RWPE2 (cell line): ENCODE results near the gene TLE5.
A peak's percentile ranks its signal among the peaks of the same experiment; 100 is the strongest.

Experiments
- ATAC-seq: fragments of 200-7000 bp; cut with Tn5 transposase; 3 replicates; pipeline ENCODE4 v1.9.1; 2021; ENCODE audit warnings: low read depth
- DNase-seq: peaks from one replicate; pipeline ENCODE4 v3.0.0-alpha.2; 2020; ENCODE audit warnings: low spot score
- H3K27ac ChIP-seq: fragments of 450-650 bp; 2 replicates; pipeline ENCODE4 v1.5.1; 2017; ENCODE audit warnings: mild to moderate bottlenecking; ENCODE audit not compliant: poor library complexity, severe bottlenecking
- H3K27me3 ChIP-seq: fragments of 250-450 bp; sonication (Bioruptor Pico); 2 replicates; pipeline ENCODE4 v1.5.1; 2021; ENCODE audit warnings: mild to moderate bottlenecking, moderate library complexity; ENCODE audit not compliant: insufficient read depth, poor library complexity, severe bottlenecking
- H3K36me3 ChIP-seq: fragments of 250-450 bp; sonication (Bioruptor Pico); 2 replicates; pipeline ENCODE4 v1.5.1; 2020; ENCODE audit warnings: low read depth, mild to moderate bottlenecking, moderate library complexity
- H3K4me1 ChIP-seq: fragments of 250-450 bp; sonication (Bioruptor Pico); 2 replicates; pipeline ENCODE4 v1.5.1; 2021; ENCODE audit warnings: mild to moderate bottlenecking, moderate library complexity; ENCODE audit not compliant: insufficient read depth, poor library complexity, severe bottlenecking
- H3K4me3 ChIP-seq: fragments of 250-450 bp; sonication (Bioruptor Pico); 2 replicates; pipeline ENCODE4 v1.5.1; 2021; ENCODE audit warnings: mild to moderate bottlenecking, moderate library complexity; ENCODE audit not compliant: severe bottlenecking
- H3K9me3 ChIP-seq: fragments of 250-450 bp; sonication (Bioruptor Pico); 2 replicates; pipeline ENCODE4 v1.5.1; 2021; ENCODE audit warnings: mild to moderate bottlenecking, moderate library complexity; ENCODE audit not compliant: severe bottlenecking
- TF ChIP-seq, protein P1 (sequence below): fragments of 450-650 bp; IDR thresholded peaks from one replicate; pipeline ENCODE4 v1.5.1; 2017; ENCODE audit warnings: mild to moderate bottlenecking, moderate library complexity; ENCODE audit not compliant: poor library complexity, severe bottlenecking

TLE5 gene

DNA sequence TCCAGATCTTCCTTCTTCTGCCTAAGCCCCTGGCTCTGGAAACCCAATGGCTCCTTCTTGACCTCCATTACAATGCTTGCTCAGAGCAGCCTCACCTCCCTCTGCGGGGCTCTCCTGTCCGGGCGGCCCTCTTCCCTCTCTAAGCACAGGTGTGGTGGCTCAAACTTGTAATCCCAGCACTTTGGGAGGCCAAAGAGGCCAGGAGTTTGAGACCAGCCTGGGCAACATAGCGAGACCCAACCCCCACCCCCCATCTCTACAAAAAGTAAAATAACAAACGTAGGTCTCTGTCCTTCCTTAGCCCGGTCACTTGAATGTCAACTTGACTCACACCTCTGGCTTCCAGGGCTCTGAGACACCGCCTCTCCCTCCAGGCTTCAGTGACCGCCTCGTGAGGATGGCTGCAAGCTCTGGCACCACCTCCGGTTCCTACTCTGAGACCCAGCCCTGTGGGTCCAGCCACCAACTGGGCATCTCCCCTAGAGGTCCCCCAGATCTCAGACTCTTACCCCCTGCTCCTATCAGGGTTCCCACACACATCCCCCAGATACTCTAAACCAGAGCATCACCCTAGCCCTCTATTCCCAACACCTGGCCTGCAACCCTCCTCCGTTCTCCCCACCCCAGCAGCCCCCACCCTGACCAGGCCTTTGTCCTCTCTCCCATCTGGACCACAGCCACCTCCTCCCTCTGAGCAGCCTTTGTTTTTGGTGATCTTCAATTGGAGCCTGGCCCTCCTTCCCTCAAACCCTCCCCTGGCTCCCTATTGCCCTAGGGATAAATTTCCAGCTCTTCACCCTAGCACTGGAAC lies 28.5 kb downstream of the TLE5 start:
- TF ChIP-seq, protein P1, sequence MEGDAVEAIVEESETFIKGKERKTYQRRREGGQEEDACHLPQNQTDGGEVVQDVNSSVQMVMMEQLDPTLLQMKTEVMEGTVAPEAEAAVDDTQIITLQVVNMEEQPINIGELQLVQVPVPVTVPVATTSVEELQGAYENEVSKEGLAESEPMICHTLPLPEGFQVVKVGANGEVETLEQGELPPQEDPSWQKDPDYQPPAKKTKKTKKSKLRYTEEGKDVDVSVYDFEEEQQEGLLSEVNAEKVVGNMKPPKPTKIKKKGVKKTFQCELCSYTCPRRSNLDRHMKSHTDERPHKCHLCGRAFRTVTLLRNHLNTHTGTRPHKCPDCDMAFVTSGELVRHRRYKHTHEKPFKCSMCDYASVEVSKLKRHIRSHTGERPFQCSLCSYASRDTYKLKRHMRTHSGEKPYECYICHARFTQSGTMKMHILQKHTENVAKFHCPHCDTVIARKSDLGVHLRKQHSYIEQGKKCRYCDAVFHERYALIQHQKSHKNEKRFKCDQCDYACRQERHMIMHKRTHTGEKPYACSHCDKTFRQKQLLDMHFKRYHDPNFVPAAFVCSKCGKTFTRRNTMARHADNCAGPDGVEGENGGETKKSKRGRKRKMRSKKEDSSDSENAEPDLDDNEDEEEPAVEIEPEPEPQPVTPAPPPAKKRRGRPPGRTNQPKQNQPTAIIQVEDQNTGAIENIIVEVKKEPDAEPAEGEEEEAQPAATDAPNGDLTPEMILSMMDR, result no peak
- Histone ChIP-seq H3K27me3 (no peaks in the 10 kb centered on the region), H3K9me3 (no peaks in the 10 kb centered on the region), H3K4me1 (no peaks in the 10 kb centered on the region), H3K36me3 (no peaks in the 10 kb centered on the region), H3K27ac (no peak overlapping the region), H3K4me3 (no peak overlapping the region)
- DNase-seq, result no peak
- ATAC-seq, result no peak

DNA sequence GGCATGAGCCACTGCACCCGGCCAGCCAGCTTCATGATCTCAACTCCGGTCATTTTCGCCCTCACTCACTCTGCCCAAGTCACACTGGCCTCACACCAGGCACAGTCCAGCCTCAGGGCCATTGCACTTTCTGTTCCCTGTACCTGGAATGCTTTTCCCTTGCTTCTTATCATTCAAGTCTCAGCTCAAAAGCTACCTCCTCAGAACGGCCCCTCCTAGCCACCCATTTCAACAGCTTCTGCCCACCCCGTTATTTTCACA lies 30.8 kb downstream of the TLE5 start:
- no peaks in the 10 kb centered on the region for H3K36me3 ChIP-seq
- no peaks in the 10 kb centered on the region for H3K27me3 ChIP-seq
- ATAC-seq (no peak), DNase-seq (no peak)
- TF ChIP-seq, protein P1, result no peak
- H3K4me3 ChIP-seq, result no peak overlapping the region
- H3K4me1 ChIP-seq, result no peaks in the 10 kb centered on the region
- no peaks in the 10 kb centered on the region for H3K9me3 ChIP-seq
- no peak overlapping the region for H3K27ac ChIP-seq

DNA sequence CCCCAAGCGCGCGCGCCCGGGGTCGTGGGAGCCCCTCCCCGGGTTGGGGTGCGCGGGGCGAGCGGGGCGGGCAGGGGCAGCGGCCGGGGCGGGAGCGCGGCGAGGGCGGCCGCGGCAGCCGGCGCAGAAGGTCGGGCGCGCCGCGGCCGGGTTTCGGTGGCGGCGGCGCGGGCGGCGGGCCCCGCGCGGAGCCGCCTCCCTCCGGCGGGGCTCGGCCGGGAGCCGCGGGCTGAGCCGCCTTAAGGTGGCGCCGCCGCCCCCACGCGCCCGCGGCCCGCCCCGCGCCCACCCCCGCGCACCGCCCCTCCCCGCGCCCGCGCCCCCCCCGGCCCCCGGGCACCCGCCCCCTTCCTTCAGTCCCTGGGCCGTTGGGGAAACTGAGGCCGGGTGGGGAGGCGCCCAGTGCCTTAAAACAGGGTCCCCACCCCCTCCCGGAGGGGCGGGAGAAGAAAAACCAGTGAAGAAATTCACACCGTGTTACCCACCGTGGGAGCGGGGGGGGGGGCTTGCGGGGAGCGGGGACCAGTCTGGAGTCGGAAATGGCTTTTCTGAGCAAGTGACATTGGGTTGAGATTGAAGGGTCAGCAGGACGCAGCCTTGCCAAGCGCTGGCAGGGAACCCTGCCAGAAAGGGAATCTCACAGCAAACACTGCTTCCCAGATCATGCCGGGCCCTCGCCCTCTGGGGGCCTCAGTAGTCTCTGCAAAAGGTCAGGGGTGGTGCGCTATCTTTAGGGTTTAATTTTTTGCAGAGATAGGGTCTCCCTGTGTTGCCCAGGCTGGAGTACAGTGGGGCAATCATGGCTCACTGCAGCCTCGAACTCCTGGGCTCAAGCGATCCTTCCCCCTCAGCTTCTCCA lies 33.0 kb downstream of the TLE5 start, which contains the start of gene TLE2:
TLE2 (minus strand) TSS at position 216 of the 859 bp plus-strand sequence. CDS start 376 bp downstream, outside the sequence.
- H3K27me3 ChIP-seq, result no peaks in the 10 kb centered on the region
- TF ChIP-seq, protein P1, result no peak
- H3K27ac ChIP-seq, result no peak within 1 kb of the TSS
- H3K4me1 ChIP-seq, result no peaks in the 10 kb centered on the region
- ATAC-seq, result no peak
- peak within 1 kb of the TSS; percentile 44 for H3K4me3 ChIP-seq
- no peaks in the 10 kb centered on the region for H3K9me3 ChIP-seq
- DNase-seq, result no peak
- no peaks in the 10 kb centered on the region for H3K36me3 ChIP-seq

DNA sequence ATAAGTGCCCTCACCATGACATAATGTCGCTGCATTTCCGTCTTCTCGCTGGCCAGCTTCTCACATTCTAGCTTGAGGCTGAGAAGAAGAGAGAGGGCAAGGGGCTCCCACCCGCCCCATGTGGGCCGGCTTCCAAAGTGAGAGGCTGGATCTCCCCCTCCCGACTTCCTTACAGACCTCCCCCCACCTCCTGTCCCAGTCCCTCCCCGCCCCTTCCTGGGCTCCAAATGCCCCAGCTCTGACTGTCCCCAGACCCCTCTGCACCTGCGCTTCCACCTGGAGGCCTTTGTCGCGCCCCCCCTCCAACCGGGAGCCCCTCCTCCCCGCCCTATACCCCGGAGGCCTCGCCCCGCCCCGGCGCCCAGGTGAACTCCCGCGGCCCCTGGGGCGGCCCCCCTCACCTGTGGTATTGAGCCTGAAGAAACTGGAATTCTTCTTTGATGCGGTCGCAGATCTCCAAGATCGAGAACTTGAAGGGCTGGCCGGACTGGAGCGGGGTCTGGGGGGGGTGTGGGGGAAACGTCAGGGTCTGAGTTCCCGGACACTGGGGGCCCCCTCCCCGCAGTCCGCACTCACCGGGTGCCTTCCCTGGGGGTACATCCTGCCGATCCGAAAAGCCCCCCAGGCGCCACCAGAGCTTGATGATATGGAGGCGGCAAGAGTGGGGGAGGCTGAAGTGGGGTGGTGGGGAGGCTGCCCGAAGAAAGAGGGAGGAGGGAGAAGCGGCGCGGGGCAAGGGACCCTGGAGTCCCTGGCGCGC lies 33.8 kb downstream of the TLE5 start:
- peak overlapping the region; percentile 44 for H3K4me3 ChIP-seq
- no peak overlapping the region for H3K27ac ChIP-seq
- TF ChIP-seq, protein P1, result no peak
- H3K4me1 ChIP-seq, result no peaks in the 10 kb centered on the region
- ATAC-seq (peak; percentile 14; the same call in 1 of the 3 replicates), DNase-seq (no peak)
- no peaks in the 10 kb centered on the region for H3K27me3 ChIP-seq
- no peaks in the 10 kb centered on the region for H3K36me3 ChIP-seq
- H3K9me3 ChIP-seq, result no peaks in the 10 kb centered on the region
